Neutrophil (primary cell): Measurements from ENCODE around the gene CNPY1.

ENCODE experiments used
- H3K27ac ChIP-seq: fragments of 200-600 bp; sonication (generic); 2 replicates; pipeline ENCODE4 v1.5.1; 2016; ENCODE audit warnings: mild to moderate bottlenecking, moderate library complexity
- H3K27me3 ChIP-seq: fragments of 200-600 bp; sonication (generic); 2 replicates; pipeline ENCODE4 v1.6.0; 2016; ENCODE audit warnings: mild to moderate bottlenecking
- H3K36me3 ChIP-seq: fragments of 200-600 bp; sonication (generic); 2 replicates; pipeline ENCODE4 v1.5.1; 2017
- H3K4me1 ChIP-seq, 2 experiments: fragments of 200-600 bp in 1 of 2; sonication (generic) in 1 of 2; 1 replicate in 1 of 2; 2 replicates in 1 of 2; pipeline versions ENCODE4 v1.5.1 to v1.6.1; 2013 to 2016; ENCODE audit warnings: low read depth in 1 of 2, low read length in 1 of 2, mild to moderate bottlenecking in 1 of 2, moderate library complexity in 1 of 2; ENCODE audit not compliant: control insufficient read depth in 1 of 2, insufficient read depth in 1 of 2
- H3K4me3 ChIP-seq, 2 experiments: fragments of 200-600 bp in 1 of 2; sonication (generic) in 1 of 2; 1 replicate in 1 of 2; 2 replicates in 1 of 2; pipeline ENCODE4 v1.5.1; 2013 to 2016; ENCODE audit warnings: low read depth in 1 of 2, low read length in 1 of 2, mild to moderate bottlenecking in 1 of 2, moderate library complexity in 1 of 2
- H3K9me3 ChIP-seq: fragments of 200-600 bp; sonication (generic); 2 replicates; pipeline ENCODE4 v1.5.1; 2016
- CTCF ChIP-seq: fragments of 200-600 bp; sonication (generic); IDR thresholded peaks from 2 replicates; pipeline ENCODE4 v1.5.1; 2016; ENCODE audit warnings: antibody characterized with exemption

Gene CNPY1

DNA sequence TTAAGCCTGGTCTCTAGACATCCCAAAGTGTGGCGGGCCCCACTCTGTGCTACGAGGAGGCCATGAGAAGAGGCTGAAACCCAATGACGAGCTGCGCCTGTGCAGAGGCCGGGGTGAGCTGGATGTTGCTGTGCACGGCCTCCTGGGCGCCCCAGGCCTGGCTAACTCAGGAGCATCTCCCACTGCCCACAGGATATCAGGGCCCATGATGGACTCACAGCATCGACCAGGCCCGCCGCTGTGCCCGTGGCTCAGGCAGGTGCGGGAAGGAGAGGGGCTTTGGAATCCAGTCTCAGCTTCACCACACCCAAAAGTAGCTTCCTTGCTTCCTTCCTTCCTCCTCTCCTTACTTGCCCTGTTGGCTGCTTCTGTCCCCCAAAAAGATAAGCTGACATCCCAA is 4.6 kb upstream of the CNPY1 start:
- no peak overlapping the region for H3K4me3 ChIP-seq
- TF ChIP-seq CTCF: no peak
- H3K27ac ChIP-seq: no peak overlapping the region
- no peaks in the 10 kb centered on the region for H3K9me3 ChIP-seq
- H3K36me3 ChIP-seq: no peaks in the 10 kb centered on the region
- H3K4me1 ChIP-seq: no peaks in the 10 kb centered on the region
- peaks cover 3% of the 10 kb centered on the region for H3K27me3 ChIP-seq

DNA sequence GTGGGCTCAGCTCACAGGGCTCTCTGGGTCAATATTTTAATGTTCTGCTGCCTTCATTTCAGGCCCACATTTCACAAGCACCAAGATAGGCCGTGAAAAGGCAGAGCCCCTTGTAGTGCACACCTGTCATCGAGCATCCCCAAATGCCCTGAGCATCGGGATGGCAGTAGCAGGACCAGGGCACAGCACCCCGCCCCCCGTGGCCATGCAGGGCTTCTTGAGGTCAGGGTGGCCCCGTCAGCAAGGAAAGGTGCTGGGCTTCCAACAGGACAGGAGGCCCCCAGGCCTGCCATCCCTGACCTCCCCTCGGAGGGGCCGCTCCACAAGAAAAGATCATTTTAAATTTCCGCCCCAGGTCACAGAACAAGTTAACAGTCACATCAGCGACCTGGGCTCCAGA is 2.9 kb upstream of the CNPY1 start:
- Histone ChIP-seq H3K4me1 (no peaks in the 10 kb centered on the region), H3K27ac (no peak overlapping the region), H3K4me3 (no peak overlapping the region), H3K9me3 (no peaks in the 10 kb centered on the region), H3K36me3 (no peaks in the 10 kb centered on the region), H3K27me3 (peaks cover 12% of the 10 kb centered on the region)
- TF ChIP-seq CTCF: no peak

DNA sequence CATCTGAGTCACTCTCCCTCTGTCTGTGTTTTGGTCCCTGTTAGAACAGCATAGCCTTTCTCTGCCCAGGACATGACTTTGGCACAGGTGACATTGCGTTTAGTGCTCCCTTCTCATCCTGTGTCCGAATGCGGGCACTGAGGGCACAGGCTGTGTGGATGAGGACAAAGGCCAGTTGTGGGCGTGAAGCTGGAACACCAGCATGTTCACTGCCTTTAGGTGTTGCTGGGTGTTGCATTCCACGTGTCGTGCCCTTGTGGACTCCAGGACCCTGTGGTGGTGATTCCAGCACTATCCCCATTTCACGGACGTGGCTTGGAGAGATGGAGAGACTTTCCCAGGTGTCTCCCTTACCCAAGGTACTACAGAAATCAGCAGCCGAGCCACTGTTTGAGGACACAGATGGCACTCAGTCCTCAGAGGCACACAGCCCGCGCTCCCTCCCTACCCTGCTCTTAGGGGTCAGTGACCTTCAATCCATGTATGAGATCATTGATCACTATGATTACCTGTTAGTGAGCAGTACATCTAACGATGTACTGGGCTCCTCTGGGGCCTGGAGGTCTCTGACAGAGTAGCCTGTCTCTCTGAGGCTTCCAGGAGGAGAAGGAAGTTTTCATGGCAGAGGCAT is 917 bp upstream of the CNPY1 start:
- no peaks in the 10 kb centered on the region for H3K36me3 ChIP-seq
- no peak overlapping the region for H3K27ac ChIP-seq
- H3K4me3 ChIP-seq: no peak overlapping the region
- no peak for TF ChIP-seq CTCF
- no peaks in the 10 kb centered on the region for H3K4me1 ChIP-seq
- H3K9me3 ChIP-seq: no peaks in the 10 kb centered on the region
- H3K27me3 ChIP-seq: peaks cover 30% of the 10 kb centered on the region

- Histone ChIP-seq H3K4me3 (no peak overlapping the region), H3K27me3 (peaks cover 50% of the 10 kb centered on the region), H3K36me3 (no peaks in the 10 kb centered on the region), H3K9me3 (no peaks in the 10 kb centered on the region), H3K27ac (no peak overlapping the region), H3K4me1 (no peaks in the 10 kb centered on the region)
- TF ChIP-seq CTCF: no peak
These were observed 1.0 kb downstream of the CNPY1 start for GRCh38 chr7:155545348-155545747.

- H3K27ac ChIP-seq: no peak overlapping the region
- H3K4me1 ChIP-seq: no peaks in the 10 kb centered on the region
- no peak overlapping the region for H3K4me3 ChIP-seq
- TF ChIP-seq CTCF: no peak
- H3K9me3 ChIP-seq: no peaks in the 10 kb centered on the region
- no peaks in the 10 kb centered on the region for H3K36me3 ChIP-seq
- H3K27me3 ChIP-seq: peaks cover 58% of the 10 kb centered on the region
These were observed 1.9 kb downstream of the CNPY1 start for GRCh38 chr7:155544485-155544884.

DNA sequence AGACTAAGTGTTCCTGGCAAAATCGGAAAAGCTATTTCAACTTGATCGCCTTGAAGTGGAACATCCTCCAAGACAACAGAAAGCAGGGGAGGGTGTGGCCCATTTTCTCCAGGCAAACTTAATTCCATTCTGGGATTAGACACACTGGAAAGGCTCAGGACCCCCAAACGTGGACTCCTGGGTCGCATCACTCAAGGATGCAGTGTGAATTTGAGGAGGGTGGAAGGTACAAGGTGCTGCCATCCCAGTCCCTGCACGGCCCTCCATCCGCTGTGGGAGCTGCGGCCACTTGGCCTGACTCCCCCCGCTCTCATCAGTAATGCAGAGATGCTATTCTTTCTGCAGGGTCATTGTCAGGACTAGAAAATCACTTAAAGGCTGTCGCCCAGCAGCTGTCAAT is 2.4 kb downstream of the CNPY1 start:
- Histone ChIP-seq H3K4me3 (no peak overlapping the region), H3K27ac (no peak overlapping the region), H3K4me1 (no peaks in the 10 kb centered on the region), H3K27me3 (peaks cover 61% of the 10 kb centered on the region), H3K9me3 (no peaks in the 10 kb centered on the region), H3K36me3 (no peaks in the 10 kb centered on the region)
- no peak for TF ChIP-seq CTCF
